Upper lobe of right lung (tissue), 1 donor: ENCODE measurements around the gene AARS2. TPM values are rescaled to one million over a fixed set of nuclear protein-coding genes. Genes with fewer than 3 reads are reported as not detected.

Source experiments
- ATAC-seq: fragments of 200-7000 bp; cut with Tn5 transposase; one replicate; pipeline ENCODE4 v1.9.1; 2020; ENCODE audit warnings: mild to moderate bottlenecking, moderate library complexity
- DNase-seq: peaks from one replicate; pipeline ENCODE4 v3.0.0-alpha.2; 2020
- H3K27ac ChIP-seq: fragments of 200-600 bp; one replicate; pipeline ENCODE4 v1.8.0; 2022
- H3K27me3 ChIP-seq: fragments of 200-600 bp; one replicate; pipeline ENCODE4 v1.8.0; 2022; ENCODE audit warnings: mild to moderate bottlenecking
- H3K36me3 ChIP-seq: fragments of 200-600 bp; one replicate; pipeline ENCODE4 v1.8.0; 2022
- H3K4me1 ChIP-seq: fragments of 200-600 bp; one replicate; pipeline ENCODE4 v1.8.0; 2022
- H3K4me3 ChIP-seq: fragments of 200-600 bp; one replicate; pipeline ENCODE4 v1.8.0; 2022; ENCODE audit warnings: mild to moderate bottlenecking
- H3K9me3 ChIP-seq: fragments of 200-600 bp; one replicate; pipeline ENCODE4 v1.8.0; 2022
- intact Hi-C: fragments of 100-400 bp; cut with DNase I; formaldehyde crosslinking; loops from one replicate; pipeline ENCODE4 v1.11.0; 2022
- long read RNA-seq: library from polyadenylated mRNA; unstranded; transcript quantifications from one replicate; pipeline ENCODE4 v2.0.0, GENCODE V29; 2021
- total RNA-seq: library from RNA; stranded (reverse); fragmentation: NEBNext Ultra II Directional; extraction: Animal tissue kit (Norgen Biotek cat#: 25700); gene quantifications from one replicate; pipeline ENCODE4 v1.2.1, GENCODE V29; 2021
- TF ChIP-seq, protein P1 (sequence below): fragments of 200-600 bp; IDR thresholded peaks from one replicate; pipeline ENCODE4 v1.8.0; 2022; ENCODE audit warnings: antibody characterized with exemption
- donor health status: DM: no; HTN: yes; CAD: no; lungs with severe emphysema.

The AARS2 gene
- 11.8 TPM for total RNA-seq
- long read RNA-seq, transcript AARS2-201 (22 exons, 3,854 nt), result major isoform, 23 of 36 reads
- long read RNA-seq, partial matches to known transcripts, result 8 of 36 reads
- long read RNA-seq, other reads (novel, unspliced or antisense), result 5 of 36 reads

- H3K36me3 ChIP-seq, result peaks cover 30% of the 10 kb centered on the region
- H3K4me3 ChIP-seq, result peak within 1 kb of the TSS; percentile 100
- H3K9me3 ChIP-seq, result no peaks in the 10 kb centered on the region
- DNase-seq (peak; percentile 94), ATAC-seq (peak; percentile 99)
- intact Hi-C loops, result no loop called here
- H3K4me1 ChIP-seq, result peaks cover 7% of the 10 kb centered on the region
- TF ChIP-seq, protein P1, sequence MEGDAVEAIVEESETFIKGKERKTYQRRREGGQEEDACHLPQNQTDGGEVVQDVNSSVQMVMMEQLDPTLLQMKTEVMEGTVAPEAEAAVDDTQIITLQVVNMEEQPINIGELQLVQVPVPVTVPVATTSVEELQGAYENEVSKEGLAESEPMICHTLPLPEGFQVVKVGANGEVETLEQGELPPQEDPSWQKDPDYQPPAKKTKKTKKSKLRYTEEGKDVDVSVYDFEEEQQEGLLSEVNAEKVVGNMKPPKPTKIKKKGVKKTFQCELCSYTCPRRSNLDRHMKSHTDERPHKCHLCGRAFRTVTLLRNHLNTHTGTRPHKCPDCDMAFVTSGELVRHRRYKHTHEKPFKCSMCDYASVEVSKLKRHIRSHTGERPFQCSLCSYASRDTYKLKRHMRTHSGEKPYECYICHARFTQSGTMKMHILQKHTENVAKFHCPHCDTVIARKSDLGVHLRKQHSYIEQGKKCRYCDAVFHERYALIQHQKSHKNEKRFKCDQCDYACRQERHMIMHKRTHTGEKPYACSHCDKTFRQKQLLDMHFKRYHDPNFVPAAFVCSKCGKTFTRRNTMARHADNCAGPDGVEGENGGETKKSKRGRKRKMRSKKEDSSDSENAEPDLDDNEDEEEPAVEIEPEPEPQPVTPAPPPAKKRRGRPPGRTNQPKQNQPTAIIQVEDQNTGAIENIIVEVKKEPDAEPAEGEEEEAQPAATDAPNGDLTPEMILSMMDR, result peak; percentile 100
- no peaks in the 10 kb centered on the region for H3K27me3 ChIP-seq
- peak within 1 kb of the TSS; percentile 87 for H3K27ac ChIP-seq
Measured at GRCh38 chr6:44312901-44313788, at the start of gene AARS2. AARS2 (minus strand) TSS chr6:44313347; CDS start chr6:44313323, 24 bp downstream.

DNA sequence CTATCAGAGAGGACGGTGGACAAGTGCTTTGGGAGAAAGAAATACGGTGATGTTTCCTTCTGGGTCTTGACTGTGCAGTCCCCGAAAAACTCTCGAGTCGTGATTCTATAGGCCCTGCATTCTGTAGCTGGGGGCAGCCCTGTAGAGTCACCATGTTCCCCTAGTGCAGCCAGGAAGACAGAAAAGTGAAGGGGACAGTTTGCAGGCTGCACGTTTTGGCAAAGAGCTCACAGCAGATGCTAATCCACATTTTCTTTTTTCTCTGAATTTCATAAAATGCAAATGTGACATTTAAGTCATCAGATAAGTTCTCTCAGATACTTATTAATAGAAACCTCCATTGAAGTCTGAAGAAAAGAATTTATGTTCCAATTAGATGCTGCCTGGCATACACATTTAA, 48.8 kb upstream of the AARS2 start:
- DNase-seq, result no peak
- H3K4me1 ChIP-seq, result no peaks in the 10 kb centered on the region
- H3K9me3 ChIP-seq, result no peaks in the 10 kb centered on the region
- no peak overlapping the region for H3K27ac ChIP-seq
- TF ChIP-seq, protein P1, result no peak
- H3K27me3 ChIP-seq, result no peaks in the 10 kb centered on the region
- no peak for ATAC-seq
- H3K36me3 ChIP-seq, result no peaks in the 10 kb centered on the region
- intact Hi-C loops, result no loop called here
- H3K4me3 ChIP-seq, result no peak overlapping the region

- no peak for ATAC-seq
- TF ChIP-seq, protein P1, result no peak
- intact Hi-C loops, result no loop called here
- Histone ChIP-seq H3K27ac (no peak overlapping the region), H3K4me3 (no peak overlapping the region), H3K9me3 (no peaks in the 10 kb centered on the region), H3K36me3 (no peaks in the 10 kb centered on the region), H3K27me3 (no peaks in the 10 kb centered on the region), H3K4me1 (no peaks in the 10 kb centered on the region)
- no peak for DNase-seq
Measured at GRCh38 chr6:44359973-44360372, 46.8 kb upstream of the AARS2 start.

- intact Hi-C loops, result no loop called here
Measured at GRCh38 chr6:44356487-44356886, 43.3 kb upstream of the AARS2 start.

DNA sequence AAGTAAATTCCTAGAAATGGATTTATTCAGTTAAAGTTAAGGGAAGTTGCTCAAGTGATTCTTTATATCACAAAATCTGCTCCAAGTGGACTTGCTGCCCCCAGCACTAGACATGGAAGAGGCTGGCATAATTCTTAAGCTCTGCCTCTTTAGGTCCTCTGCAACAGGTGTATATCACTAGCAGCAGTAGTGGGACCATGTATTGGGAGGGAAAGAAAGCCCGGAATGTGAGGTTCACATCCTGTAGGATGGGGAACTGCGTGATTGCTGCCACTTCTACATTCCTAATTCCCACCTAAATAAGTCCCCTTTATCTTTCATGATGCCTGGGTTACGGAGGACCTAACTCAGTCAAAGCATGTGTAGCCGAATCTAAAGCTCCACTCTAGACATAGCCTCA, 42.5 kb upstream of the AARS2 start:
- no peak for ATAC-seq
- Histone ChIP-seq H3K4me3 (no peak overlapping the region), H3K27ac (no peak overlapping the region), H3K4me1 (no peaks in the 10 kb centered on the region), H3K36me3 (no peaks in the 10 kb centered on the region), H3K9me3 (no peaks in the 10 kb centered on the region), H3K27me3 (no peaks in the 10 kb centered on the region)
- intact Hi-C loops, result no loop called here
- TF ChIP-seq, protein P1, result no peak
- DNase-seq, result no peak

More at GRCh38 chr6:44356487-44356886, 43.3 kb upstream of the AARS2 start:
- DNase-seq (no peak), ATAC-seq (peak; percentile 75)
- Histone ChIP-seq H3K9me3 (no peaks in the 10 kb centered on the region), H3K27ac (no peak overlapping the region), H3K4me3 (no peak overlapping the region), H3K36me3 (no peaks in the 10 kb centered on the region), H3K4me1 (no peaks in the 10 kb centered on the region), H3K27me3 (no peaks in the 10 kb centered on the region)
- TF ChIP-seq, protein P1, result no peak
